Mucosa of descending colon (tissue), 3 donors: ENCODE data around the gene IL16. TPM values are rescaled to one million over a fixed set of nuclear protein-coding genes. Genes with fewer than 3 reads are reported as not detected.

Experiments used
- ATAC-seq: fragments of 200-7000 bp; cut with Tn5 transposase; one replicate; pipeline ENCODE4 v1.9.1; 2020; ENCODE audit warnings: mild to moderate bottlenecking, moderate library complexity
- DNase-seq, 3 donors: peaks; one replicate each; pipeline ENCODE4 v3.0.0-alpha.2; 2020
- H3K36me3 ChIP-seq: fragments of 200-600 bp; one replicate; pipeline ENCODE4 v1.8.0; 2021; ENCODE audit warnings: low read depth, mild to moderate bottlenecking
- H3K4me1 ChIP-seq: fragments of 200-600 bp; one replicate; pipeline ENCODE4 v1.8.0; 2021; ENCODE audit warnings: low read depth, mild to moderate bottlenecking
- H3K4me3 ChIP-seq: fragments of 200-600 bp; one replicate; pipeline ENCODE4 v1.8.0; 2021; ENCODE audit warnings: mild to moderate bottlenecking
- H3K9me3 ChIP-seq: fragments of 200-600 bp; one replicate; pipeline ENCODE4 v1.8.0; 2021; ENCODE audit warnings: mild to moderate bottlenecking
- CTCF ChIP-seq: fragments of 200-600 bp; IDR thresholded peaks from one replicate; pipeline ENCODE4 v1.8.0; 2022; ENCODE audit warnings: antibody characterized with exemption, mild to moderate bottlenecking
- intact Hi-C, 2 donors: fragments of 100-400 bp; cut with DNase I in 1 of 2; cut with micrococcal nuclease in 1 of 2; formaldehyde crosslinking; loops; one replicate each; pipeline versions ENCODE4 v1.11.0 to v1.11.1; 2022; cut with DNase I, micrococcal nuclease
- total RNA-seq, 3 donors: library from RNA; stranded (reverse); fragmentation: NEBNext Ultra II Directional in 2 of 3; extraction: Animal tissue kit (Norgen Biotek cat#: 25700) in 2 of 3; gene quantifications; one replicate each; pipeline versions ENCODE4 v1.2.1 to v1.2.4, GENCODE V29; 2021 to 2023
- donor health status: DM: no; HTN: no; CAD: no; lungs with moderate emphysema.
- donor health status: DM: no; HTN: no; CAD: no.
- donor health status: DM: no; HTN: yes; CAD: no.

Gene IL16
- total RNA-seq, 3 donors from 2014 or later, result 6.2 to 9.5 (median 8.4) TPM

GRCh38 chr15:81297603-81298575 lies 101.2 kb downstream of the IL16 start:
- no peaks in the 10 kb centered on the region for H3K4me1 ChIP-seq
- ATAC-seq (no peak), DNase-seq (no peak)
- H3K4me3 ChIP-seq, result no peak overlapping the region
- no peaks in the 10 kb centered on the region for H3K36me3 ChIP-seq
- no peak for TF ChIP-seq CTCF
- H3K9me3 ChIP-seq, result no peaks in the 10 kb centered on the region
- intact Hi-C loops, result no loop called here

- Histone ChIP-seq H3K4me3 (no peak overlapping the region), H3K4me1 (peaks cover 2% of the 10 kb centered on the region), H3K9me3 (no peaks in the 10 kb centered on the region), H3K36me3 (no peaks in the 10 kb centered on the region)
- no peak for TF ChIP-seq CTCF
- intact Hi-C loops, result no loop called here
- ATAC-seq (no peak), DNase-seq (no peak)
Measured at GRCh38 chr15:81298611-81299010, 101.9 kb downstream of the IL16 start.

GRCh38 chr15:81299156-81299555 lies 102.5 kb downstream of the IL16 start:
- no peak overlapping the region for H3K4me3 ChIP-seq
- no peaks in the 10 kb centered on the region for H3K36me3 ChIP-seq
- DNase-seq (no peak), ATAC-seq (no peak)
- peaks cover 5% of the 10 kb centered on the region for H3K4me1 ChIP-seq
- no peak for TF ChIP-seq CTCF
- no peaks in the 10 kb centered on the region for H3K9me3 ChIP-seq
- intact Hi-C loops, result no loop called here

GRCh38 chr15:81299630-81300273 lies 103.1 kb downstream of the IL16 start:
- H3K4me1 ChIP-seq, result peaks cover 5% of the 10 kb centered on the region
- TF ChIP-seq CTCF, result no peak
- no peak overlapping the region for H3K4me3 ChIP-seq
- DNase-seq (no peak), ATAC-seq (no peak)
- no peaks in the 10 kb centered on the region for H3K36me3 ChIP-seq
- intact Hi-C loops, result no loop called here
- no peaks in the 10 kb centered on the region for H3K9me3 ChIP-seq

- DNase-seq (no peak), ATAC-seq (no peak)
- Histone ChIP-seq H3K4me3 (no peak overlapping the region), H3K9me3 (no peaks in the 10 kb centered on the region), H3K36me3 (no peaks in the 10 kb centered on the region), H3K4me1 (peaks cover 5% of the 10 kb centered on the region)
- intact Hi-C loops, result no loop called here
- no peak for TF ChIP-seq CTCF
Measured at GRCh38 chr15:81301385-81301784, 104.7 kb downstream of the IL16 start.
